ENCODE data around the gene CCDC38.
"Not testable (repeated sequence)": the region's sequence is repeated elsewhere in the genome, so short reads cannot be mapped to it uniquely, and the experiment has no call there.

Gene CCDC38

DNA sequence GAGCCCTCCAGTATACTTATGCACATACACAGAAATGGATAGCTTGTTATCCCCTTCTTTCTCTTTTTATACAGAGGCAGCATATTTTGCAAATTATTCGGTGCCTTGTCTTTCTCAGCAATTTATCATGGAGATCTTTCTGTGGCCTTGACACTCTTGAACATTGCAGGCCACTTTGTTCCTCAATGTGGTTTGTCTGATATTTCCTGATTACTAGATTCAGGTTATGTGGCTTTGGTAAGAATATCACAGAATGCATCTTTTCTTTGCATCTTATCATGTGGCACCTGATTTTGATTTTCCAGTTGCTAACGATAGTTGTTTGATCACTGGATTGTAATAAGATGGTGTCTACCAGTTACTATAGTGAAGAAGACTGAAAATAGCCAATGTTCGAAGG is 90.8 kb downstream of the CCDC38 start:
- H3K4me1 ChIP-seq, result no peaks in the 10 kb centered on the region
- H3K9me3 ChIP-seq, result no peaks in the 10 kb centered on the region
- TF ChIP-seq, protein P1, sequence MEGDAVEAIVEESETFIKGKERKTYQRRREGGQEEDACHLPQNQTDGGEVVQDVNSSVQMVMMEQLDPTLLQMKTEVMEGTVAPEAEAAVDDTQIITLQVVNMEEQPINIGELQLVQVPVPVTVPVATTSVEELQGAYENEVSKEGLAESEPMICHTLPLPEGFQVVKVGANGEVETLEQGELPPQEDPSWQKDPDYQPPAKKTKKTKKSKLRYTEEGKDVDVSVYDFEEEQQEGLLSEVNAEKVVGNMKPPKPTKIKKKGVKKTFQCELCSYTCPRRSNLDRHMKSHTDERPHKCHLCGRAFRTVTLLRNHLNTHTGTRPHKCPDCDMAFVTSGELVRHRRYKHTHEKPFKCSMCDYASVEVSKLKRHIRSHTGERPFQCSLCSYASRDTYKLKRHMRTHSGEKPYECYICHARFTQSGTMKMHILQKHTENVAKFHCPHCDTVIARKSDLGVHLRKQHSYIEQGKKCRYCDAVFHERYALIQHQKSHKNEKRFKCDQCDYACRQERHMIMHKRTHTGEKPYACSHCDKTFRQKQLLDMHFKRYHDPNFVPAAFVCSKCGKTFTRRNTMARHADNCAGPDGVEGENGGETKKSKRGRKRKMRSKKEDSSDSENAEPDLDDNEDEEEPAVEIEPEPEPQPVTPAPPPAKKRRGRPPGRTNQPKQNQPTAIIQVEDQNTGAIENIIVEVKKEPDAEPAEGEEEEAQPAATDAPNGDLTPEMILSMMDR (IDR thresholded peaks at IDR 0.05), result no peak
- H3K27ac ChIP-seq, result no peak overlapping the region
- peaks cover 0 to 3% of the 10 kb centered on the region in 2 donors for H3K27me3 ChIP-seq
- no peak for DNase-seq
- no peaks in the 10 kb centered on the region for H3K36me3 ChIP-seq
- intact Hi-C loops (cut with DNase I; ENCODE audit: low total_unique reads), result loop anchor here (10.0 kb wide), 1 partner anchor 93 kb away; the partner anchor contains the start of genes AMDHD1 and CCDC38
- no peak overlapping the region for H3K4me3 ChIP-seq

DNA sequence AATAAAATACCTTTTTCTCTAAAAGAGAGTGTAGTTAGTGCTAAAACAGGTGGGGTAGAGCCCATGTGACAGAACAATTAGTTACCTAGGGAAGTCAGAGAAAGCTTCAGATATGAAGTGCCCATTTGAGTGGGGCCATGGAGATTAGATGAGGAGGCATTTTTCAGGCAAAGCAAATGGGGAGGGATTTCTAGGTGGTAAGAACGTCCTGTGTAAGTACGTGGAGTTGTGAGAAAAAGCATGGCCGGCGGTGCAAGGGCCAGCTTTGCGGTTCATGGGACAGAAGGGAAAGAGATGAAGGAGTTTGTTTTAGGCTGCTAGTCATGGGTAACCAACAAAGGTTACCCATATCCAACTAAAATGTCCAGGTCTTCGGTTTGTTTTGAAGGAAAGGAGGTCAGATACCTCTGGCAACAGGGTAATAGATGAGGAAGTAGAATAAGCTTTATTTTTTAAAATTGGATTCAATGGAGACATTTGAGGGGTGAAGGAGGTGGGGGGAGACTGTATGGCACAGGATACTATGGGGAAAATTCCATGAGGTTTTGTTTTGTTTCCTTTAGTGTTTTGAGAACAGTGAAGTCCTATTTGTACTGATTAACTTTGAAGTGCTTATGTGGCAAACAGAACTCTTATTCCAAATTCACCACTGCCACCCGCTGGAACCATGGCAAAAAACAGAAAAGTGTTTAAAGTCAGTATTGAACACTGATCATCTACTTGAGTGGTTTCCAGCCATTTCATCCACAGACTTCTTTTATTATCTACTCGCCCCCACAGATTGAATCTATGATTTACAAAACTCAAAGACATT is 93.6 kb downstream of the CCDC38 start:
- intact Hi-C loops (cut with DNase I; ENCODE audit: low total_unique reads), result no loop called here
- TF ChIP-seq, protein P1 (IDR thresholded peaks at IDR 0.05), result no peak
- DNase-seq, result no peak
- no peaks in the 10 kb centered on the region for H3K9me3 ChIP-seq
- H3K27me3 ChIP-seq, result peaks cover 0 to 10% of the 10 kb centered on the region in 2 donors
- H3K36me3 ChIP-seq, result no peaks in the 10 kb centered on the region
- H3K27ac ChIP-seq, result no peak overlapping the region
- H3K4me3 ChIP-seq, result no peak overlapping the region
- no peaks in the 10 kb centered on the region for H3K4me1 ChIP-seq

DNA sequence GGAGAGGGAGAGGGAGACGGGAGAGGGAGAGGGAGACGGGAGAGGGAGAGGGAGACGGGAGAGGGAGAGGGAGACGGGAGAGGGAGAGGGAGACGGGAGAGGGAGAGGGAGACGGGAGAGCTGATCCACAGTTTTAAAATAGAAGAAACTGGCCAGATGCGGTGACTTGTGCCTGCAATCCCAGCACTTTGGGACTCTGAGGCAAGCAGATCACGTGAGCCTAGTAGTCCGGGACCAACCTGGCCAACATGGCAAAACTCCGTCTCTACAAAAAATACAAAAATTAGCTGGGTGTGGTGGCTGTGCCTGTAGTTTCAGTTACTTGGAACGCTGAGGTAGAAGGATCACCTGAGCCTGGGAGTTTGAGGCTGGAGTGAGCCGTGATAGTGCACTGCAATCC is 100.0 kb downstream of the CCDC38 start:
- H3K4me1 ChIP-seq; H3K36me3 ChIP-seq; H3K4me3 ChIP-seq; H3K9me3 ChIP-seq; intact Hi-C loops (cut with DNase I; ENCODE audit: low total_unique reads); H3K27ac ChIP-seq; DNase-seq: not testable (repeated sequence)
- H3K27me3 ChIP-seq, result peaks cover 0 to 13% of the 10 kb centered on the region in 2 donors

DNA sequence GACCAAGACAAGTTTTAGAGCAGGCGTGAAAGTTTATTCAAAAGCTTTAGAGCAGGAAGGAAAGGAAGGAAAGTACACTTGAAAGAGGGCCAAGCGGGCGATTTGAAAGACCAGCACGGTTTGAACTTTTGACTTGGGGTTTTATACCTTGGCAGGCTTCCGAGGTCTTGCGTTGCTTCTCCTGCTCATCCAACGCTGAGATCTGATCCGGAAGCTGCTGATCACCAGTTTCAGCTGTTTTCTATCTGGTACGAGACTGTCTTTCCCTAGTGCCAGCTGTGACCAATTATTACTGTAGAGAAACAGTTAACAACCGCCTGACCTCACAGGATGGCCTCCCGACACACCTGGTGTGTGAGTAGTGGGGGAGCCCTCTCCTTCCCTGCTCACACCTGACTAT is 104.3 kb downstream of the CCDC38 start:
- TF ChIP-seq, protein P1 (IDR thresholded peaks at IDR 0.05), result no peak
- no peak overlapping the region for H3K4me3 ChIP-seq
- H3K27ac ChIP-seq, result no peak overlapping the region
- no peak for DNase-seq
- H3K27me3 ChIP-seq, result no peaks in the 10 kb centered on the region
- peaks cover 0 to 15% (median 0%) of the 10 kb centered on the region in 4 donors for H3K4me1 ChIP-seq
- no peaks in the 10 kb centered on the region for H3K36me3 ChIP-seq
- H3K9me3 ChIP-seq, result no peaks in the 10 kb centered on the region
- intact Hi-C loops (cut with DNase I; ENCODE audit: low total_unique reads), result no loop called here

DNA sequence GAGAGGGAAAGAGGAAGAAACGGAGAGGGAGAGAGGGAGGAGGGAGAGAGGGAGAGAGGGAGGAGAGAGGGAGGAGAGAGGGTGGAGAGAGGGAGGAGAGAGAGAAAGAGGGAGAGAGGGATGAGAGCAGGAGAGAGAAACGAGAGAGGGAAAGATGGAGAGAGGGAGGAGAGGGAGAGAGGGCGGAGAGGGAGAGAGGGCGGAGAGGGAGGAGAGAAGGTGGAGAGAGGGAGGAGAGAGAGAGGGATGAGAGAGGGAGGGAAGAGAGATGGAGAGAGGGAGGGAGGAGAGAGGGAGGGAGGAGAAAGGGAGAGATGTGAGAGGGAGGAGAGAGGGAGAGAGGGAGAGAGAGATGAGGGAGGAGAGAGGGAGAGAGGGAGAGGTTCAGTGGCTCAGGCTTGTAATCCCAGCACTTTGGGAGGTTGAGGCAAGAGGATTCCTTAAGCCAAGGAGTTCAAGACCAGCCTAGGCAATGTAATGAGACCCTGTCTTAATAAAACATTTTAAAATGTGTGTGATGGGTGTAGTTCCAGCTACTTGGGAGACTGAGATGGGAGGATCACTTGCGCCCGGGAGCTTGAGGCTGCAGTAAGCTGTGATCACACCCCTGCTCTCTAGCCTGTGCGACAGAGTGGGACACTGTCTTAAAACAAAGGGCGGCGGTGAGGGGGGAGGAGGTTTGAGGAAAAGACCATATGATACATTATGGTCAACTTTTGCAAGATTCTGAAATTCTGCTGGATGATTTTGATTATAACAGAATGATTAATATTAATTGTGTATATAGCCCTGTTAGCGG is 105.0 kb downstream of the CCDC38 start:
- TF ChIP-seq, protein P1 (IDR thresholded peaks at IDR 0.05), result no peak
- H3K9me3 ChIP-seq, result no peaks in the 10 kb centered on the region
- H3K27me3 ChIP-seq, result no peaks in the 10 kb centered on the region
- H3K4me1 ChIP-seq, result peaks cover 0 to 15% (median 0%) of the 10 kb centered on the region in 4 donors
- H3K27ac ChIP-seq, result no peak overlapping the region
- H3K36me3 ChIP-seq, result no peaks in the 10 kb centered on the region
- no peak for DNase-seq
- no peak overlapping the region for H3K4me3 ChIP-seq
- intact Hi-C loops (cut with DNase I; ENCODE audit: low total_unique reads), result no loop called here
